Gastrocnemius medialis (tissue), 4 donors: ENCODE results near the gene GTPBP2. TPM values are rescaled to one million over a fixed set of nuclear protein-coding genes. Genes with fewer than 3 reads are reported as not detected.

Source experiments
- ATAC-seq, 2 donors: fragments of 150-250 bp; one replicate each; pipeline ENCODE4 v1.9.1; 2016
- DNase-seq, 2 donors: peaks; one replicate each; pipeline ENCODE4 v3.0.0-alpha.2; 2019
- H3K27ac ChIP-seq, 4 donors: fragments of 200-600 bp; sonication (generic); 1 replicate in 1 of 4; 2 replicates in 3 of 4; pipeline ENCODE4 v1.5.1; 2016 to 2018; ENCODE audit warnings: mild to moderate bottlenecking in 2 of 4, moderate library complexity in 1 of 4
- H3K27me3 ChIP-seq, 3 donors: fragments of 200-600 bp; sonication (generic) in 2 of 3; 1 replicate in 1 of 3; 2 replicates in 2 of 3; pipeline versions ENCODE4 v1.5.1 to v1.6.0; 2016 to 2019; ENCODE audit warnings: mild to moderate bottlenecking in 1 of 3, moderate library complexity in 1 of 3
- H3K36me3 ChIP-seq, 2 donors: fragments of 200-600 bp; sonication (generic) in 1 of 2; one replicate each; pipeline ENCODE4 v1.5.1; 2017 to 2018
- H3K4me1 ChIP-seq, 2 donors: fragments of 200-600 bp; sonication (generic) in 1 of 2; one replicate each; pipeline ENCODE4 v1.5.1; 2016 to 2017; ENCODE audit warnings: mild to moderate bottlenecking in 2 of 2
- H3K4me3 ChIP-seq, 4 donors: fragments of 200-600 bp; sonication (generic) in 3 of 4; 1 replicate in 1 of 4; 2 replicates in 3 of 4; pipeline ENCODE4 v1.5.1; 2016 to 2019; ENCODE audit warnings: mild to moderate bottlenecking in 2 of 4
- H3K9me3 ChIP-seq, 3 donors: fragments of 200-600 bp; sonication (generic) in 2 of 3; 1 replicate in 1 of 3; 2 replicates in 2 of 3; pipeline ENCODE4 v1.5.1; 2016 to 2019
- POLR2A ChIP-seq, 2 donors: fragments of 450-650 bp; IDR thresholded peaks; one replicate each; pipeline ENCODE4 v1.6.1; 2017; ENCODE audit warnings: antibody characterized with exemption in 2 of 2, mild to moderate bottlenecking in 2 of 2, moderate library complexity in 2 of 2
- in situ Hi-C, 4 donors: fragments of 200-750 bp; cut with MboI; loops; one replicate each; pipeline versions ENCODE4 v1.15.0 to v1.8.0; 2017; ENCODE audit warnings: low sequenced_read_pairs in 4 of 4
- intact Hi-C: fragments of 100-400 bp; cut with DNase I; formaldehyde crosslinking; loops from one replicate; pipeline ENCODE4 v1.15.1; 2023; ENCODE audit warnings: low total_unique reads
- total RNA-seq, 4 donors: library from RNA; depleted of rRNA; stranded (reverse); fragments of >200 nt; gene quantifications; one replicate each; pipeline versions ENCODE4 v1.1.0 to v1.2.3, GENCODE V29; 2016
- TF ChIP-seq, protein P1 (sequence below), 5 experiments: fragments of 450-650 bp in 3 of 5; fragments of 200-600 bp in 2 of 5; sonication (generic) in 2 of 5; IDR thresholded peaks in 4 of 5; conservative IDR thresholded peaks in 1 of 5; 1 replicate in 4 of 5; 2 replicates in 1 of 5; pipeline ENCODE4 v1.5.1; 2016 to 2019; ENCODE audit warnings: antibody characterized with exemption in 5 of 5, mild to moderate bottlenecking in 3 of 5, moderate library complexity in 3 of 5

GTPBP2 gene
- total RNA-seq, result 10 to 100 TPM; 25.0 to 39.4 (median 27.1) TPM

GRCh38 chr6:43629104-43629504, at the start of gene GTPBP2:
Gene GTPBP2 (minus strand): TSS chr6:43629264. CDS start chr6:43629162, 102 bp downstream.
- Histone ChIP-seq H3K4me3 (peak within 1 kb of the TSS; percentile 79 to 97 (median 88)), H3K27ac (peak within 1 kb of the TSS; percentile 97 to 100 (median 100)), H3K9me3 (no peaks in the 10 kb centered on the region), H3K27me3 (no peaks in the 10 kb centered on the region), H3K4me1 (peaks cover 21 to 22% of the 10 kb centered on the region in 2 donors), H3K36me3 (peaks cover 0 to 19% of the 10 kb centered on the region in 2 donors)
- TF ChIP-seq, protein P1, sequence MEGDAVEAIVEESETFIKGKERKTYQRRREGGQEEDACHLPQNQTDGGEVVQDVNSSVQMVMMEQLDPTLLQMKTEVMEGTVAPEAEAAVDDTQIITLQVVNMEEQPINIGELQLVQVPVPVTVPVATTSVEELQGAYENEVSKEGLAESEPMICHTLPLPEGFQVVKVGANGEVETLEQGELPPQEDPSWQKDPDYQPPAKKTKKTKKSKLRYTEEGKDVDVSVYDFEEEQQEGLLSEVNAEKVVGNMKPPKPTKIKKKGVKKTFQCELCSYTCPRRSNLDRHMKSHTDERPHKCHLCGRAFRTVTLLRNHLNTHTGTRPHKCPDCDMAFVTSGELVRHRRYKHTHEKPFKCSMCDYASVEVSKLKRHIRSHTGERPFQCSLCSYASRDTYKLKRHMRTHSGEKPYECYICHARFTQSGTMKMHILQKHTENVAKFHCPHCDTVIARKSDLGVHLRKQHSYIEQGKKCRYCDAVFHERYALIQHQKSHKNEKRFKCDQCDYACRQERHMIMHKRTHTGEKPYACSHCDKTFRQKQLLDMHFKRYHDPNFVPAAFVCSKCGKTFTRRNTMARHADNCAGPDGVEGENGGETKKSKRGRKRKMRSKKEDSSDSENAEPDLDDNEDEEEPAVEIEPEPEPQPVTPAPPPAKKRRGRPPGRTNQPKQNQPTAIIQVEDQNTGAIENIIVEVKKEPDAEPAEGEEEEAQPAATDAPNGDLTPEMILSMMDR (IDR thresholded peaks at IDR 0.05 in 4 of 5, conservative IDR thresholded peaks at IDR 0.05 in 1 of 5), result no peak
- peak in 1 of 2 donors; percentile 44 for TF ChIP-seq POLR2A (IDR thresholded peaks at IDR 0.05)
- intact Hi-C loops (loop anchor here (5.0 kb wide), 1 partner anchor 618 kb away; the partner anchor contains the start of gene HSP90AB1), in situ Hi-C loops (no loop called here)
- DNase-seq (peak; percentile 99), ATAC-seq (peak; percentile 84 to 87)

GRCh38 chr6:43678341-43678740, 49.3 kb upstream of the GTPBP2 start:
- DNase-seq, result peak; percentile 88 to 94
- Histone ChIP-seq H3K27ac (peak overlapping the region; percentile 95 to 97 (median 96)), H3K27me3 (no peaks in the 10 kb centered on the region), H3K9me3 (no peaks in the 10 kb centered on the region), H3K36me3 (peaks cover 0 to 21% of the 10 kb centered on the region in 2 donors), H3K4me3 (peak overlapping the region in 3 of 4 donors; percentile 1 to 42 (median 21)), H3K4me1 (peaks cover 90 to 97% of the 10 kb centered on the region in 2 donors)
- peak; percentile 79 to 92 for TF ChIP-seq POLR2A (IDR thresholded peaks at IDR 0.05)
- TF ChIP-seq, protein P1 (IDR thresholded peaks at IDR 0.05 in 4 of 5, conservative IDR thresholded peaks at IDR 0.05 in 1 of 5), result peak in 2 of 5 experiments; percentile 17 to 20
- peak; percentile 76 to 79 for ATAC-seq
- intact Hi-C loops, result no loop called here
- in situ Hi-C loops, result no loop called here

- no peak for DNase-seq
Observed at GRCh38 chr6:43677759-43678158, 48.7 kb upstream of the GTPBP2 start.

DNA sequence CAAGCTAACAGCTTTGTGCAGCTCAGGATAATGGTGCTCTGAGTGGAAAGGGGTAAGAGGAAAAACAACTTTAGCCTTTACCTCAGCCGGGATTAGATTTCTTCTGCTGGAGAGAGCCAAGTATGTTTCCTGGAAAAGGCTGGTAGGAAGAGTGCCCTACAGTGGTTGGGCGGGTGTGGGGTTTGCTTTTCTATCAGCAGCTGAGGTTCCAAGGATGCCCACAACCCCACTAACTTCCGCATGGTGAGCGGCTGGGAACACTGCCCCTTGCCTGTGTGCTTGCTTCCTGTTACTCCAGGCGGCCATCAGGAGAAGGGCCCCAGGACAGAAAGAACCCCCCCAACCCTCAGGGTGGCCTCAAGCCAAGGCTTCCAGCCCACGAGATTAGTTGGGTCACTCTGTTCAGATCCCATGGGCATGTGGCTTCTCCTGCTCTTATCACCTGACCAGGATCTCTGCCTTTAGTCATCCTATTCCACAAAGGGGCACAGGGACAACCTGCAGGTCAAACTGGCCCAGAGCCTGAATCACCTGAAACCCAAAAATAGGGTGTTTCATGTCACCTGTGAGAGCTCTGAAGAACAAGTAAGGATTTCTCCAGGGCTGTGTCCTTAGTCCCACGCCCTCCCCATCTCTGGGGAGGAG, 48.0 kb upstream of the GTPBP2 start:
- in situ Hi-C loops (no loop called here), intact Hi-C loops (loop anchor here (1.0 to 2.0 kb wide), 2 partner anchors 122 to 314 kb away; no protein-coding TSS in a partner anchor)
- Histone ChIP-seq H3K4me3 (peak overlapping the region in 3 of 4 donors; percentile 8 to 31 (median 24)), H3K36me3 (peaks cover 0 to 24% of the 10 kb centered on the region in 2 donors), H3K9me3 (no peaks in the 10 kb centered on the region), H3K27ac (peak overlapping the region; percentile 95 to 97 (median 96)), H3K27me3 (no peaks in the 10 kb centered on the region), H3K4me1 (peaks cover 88 to 96% of the 10 kb centered on the region in 2 donors)
- TF ChIP-seq POLR2A (IDR thresholded peaks at IDR 0.05), result no peak
- TF ChIP-seq, protein P1 (IDR thresholded peaks at IDR 0.05 in 4 of 5, conservative IDR thresholded peaks at IDR 0.05 in 1 of 5), result peak in 1 of 5 experiments; percentile 46
- peak; percentile 57 to 61 for ATAC-seq
- peak; percentile 80 to 89 for DNase-seq

More at GRCh38 chr6:43677759-43678158, 48.7 kb upstream of the GTPBP2 start:
- Histone ChIP-seq H3K4me3 (peak overlapping the region in 2 of 4 donors; percentile 8 to 24), H3K27me3 (no peaks in the 10 kb centered on the region), H3K36me3 (peaks cover 0 to 21% of the 10 kb centered on the region in 2 donors), H3K27ac (peak overlapping the region; percentile 95 to 97 (median 96)), H3K4me1 (peaks cover 88 to 96% of the 10 kb centered on the region in 2 donors), H3K9me3 (no peaks in the 10 kb centered on the region)
- TF ChIP-seq POLR2A (IDR thresholded peaks at IDR 0.05), result no peak
- TF ChIP-seq, protein P1 (IDR thresholded peaks at IDR 0.05 in 4 of 5, conservative IDR thresholded peaks at IDR 0.05 in 1 of 5), result no peak
- no peak for ATAC-seq
- intact Hi-C loops (loop anchor here (1.0 to 2.0 kb wide), 2 partner anchors 122 to 313 kb away; no protein-coding TSS in a partner anchor), in situ Hi-C loops (no loop called here)
